GM21381 (cell line): ENCODE results near the gene HLX.

Source experiments
- ATAC-seq: cut with Tn5 transposase; IDR thresholded peaks from one replicate; pipeline ENCODE4 v1.9.1; 2021; ENCODE audit warnings: mild to moderate bottlenecking, moderate library complexity; ENCODE audit not compliant: unreplicated experiment

The HLX gene

GRCh38 chr1:220894025-220894923 is 15.0 kb downstream of the HLX start:
- ATAC-seq = no peak

- ATAC-seq = no peak
Measured at GRCh38 chr1:220894924-220895256, 15.6 kb downstream of the HLX start.

- no peak for ATAC-seq
Measured at GRCh38 chr1:220895412-220895946, 16.2 kb downstream of the HLX start.

GRCh38 chr1:220896092-220896491 is 16.8 kb downstream of the HLX start:
- no peak for ATAC-seq

- ATAC-seq = no peak
Measured at GRCh38 chr1:220900842-220901241, 21.6 kb downstream of the HLX start.

- no peak for ATAC-seq
Measured at GRCh38 chr1:220901881-220902280, 22.6 kb downstream of the HLX start.

- ATAC-seq = no peak
Measured at GRCh38 chr1:220902916-220903315, 23.7 kb downstream of the HLX start.

- ATAC-seq = no peak
Measured at GRCh38 chr1:220904876-220905275, 25.6 kb downstream of the HLX start.

- no peak for ATAC-seq
Measured at GRCh38 chr1:220905650-220906560, 26.7 kb downstream of the HLX start.

GRCh38 chr1:220906561-220907334 is 27.5 kb downstream of the HLX start:
- no peak for ATAC-seq

GRCh38 chr1:220908757-220909156 is 29.5 kb downstream of the HLX start:
- no peak for ATAC-seq

- ATAC-seq = no peak
Measured at GRCh38 chr1:220910021-220910420, 30.8 kb downstream of the HLX start.

- no peak for ATAC-seq
Measured at GRCh38 chr1:220914283-220915116, 35.3 kb downstream of the HLX start.

- no peak for ATAC-seq
Measured at GRCh38 chr1:220915117-220915440, 35.8 kb downstream of the HLX start.

GRCh38 chr1:220915954-220916353 is 36.7 kb downstream of the HLX start:
- ATAC-seq = no peak

GRCh38 chr1:220917101-220917500 is 37.9 kb downstream of the HLX start:
- no peak for ATAC-seq

GRCh38 chr1:220917535-220918209 is 38.4 kb downstream of the HLX start:
- ATAC-seq = no peak

- no peak for ATAC-seq
Measured at GRCh38 chr1:220918285-220918951, 39.2 kb downstream of the HLX start.

GRCh38 chr1:220920967-220921366 is 41.7 kb downstream of the HLX start:
- ATAC-seq = no peak
